NCI-H128 (cell line): Measurements from ENCODE around the gene ATG14.

Experiments used
- DNase-seq: peaks from one replicate; lab custom pipeline; 2025; ENCODE audit not compliant: unreplicated experiment; lab: John Stamatoyannopoulos, UW

ATG14 gene

DNA sequence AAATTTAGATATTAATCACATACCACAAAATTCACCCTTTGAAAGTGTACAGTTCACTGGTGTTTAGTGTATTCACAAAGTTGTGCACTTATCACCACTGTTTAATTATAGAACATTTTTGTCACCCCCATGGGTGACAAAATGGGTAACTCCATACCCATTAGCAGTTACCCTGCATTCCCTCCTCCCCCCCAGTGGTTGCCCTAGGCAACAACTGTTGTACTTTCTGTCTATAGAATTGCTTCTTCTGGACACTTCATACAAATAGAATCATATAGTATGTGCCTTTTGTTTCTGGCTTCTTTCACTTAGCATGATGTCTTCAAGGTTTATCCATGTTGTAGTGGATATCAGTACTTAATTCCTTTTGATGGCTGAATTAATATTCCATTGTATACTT, 87.7 kb downstream of the ATG14 start:
- no peak for DNase-seq

DNA sequence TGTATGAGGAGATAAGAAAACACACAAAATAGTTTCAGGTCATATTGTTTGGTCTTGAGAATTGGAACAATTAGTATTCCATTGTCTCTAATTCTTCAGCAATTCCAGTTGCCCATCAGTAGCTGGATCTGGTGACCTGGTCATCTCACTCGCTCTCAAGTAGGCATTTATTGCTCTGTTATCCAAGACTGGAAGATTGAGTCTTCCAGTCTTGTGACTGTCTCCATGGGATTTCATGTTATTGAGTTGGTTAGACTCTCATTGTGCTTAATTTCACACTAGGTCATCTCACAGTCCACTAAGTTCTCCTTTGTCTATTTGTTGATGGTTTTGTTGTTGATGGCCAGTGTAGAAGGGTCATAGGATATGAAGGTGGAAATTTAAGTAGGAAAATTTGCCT, 92.9 kb downstream of the ATG14 start:
- DNase-seq: no peak

DNA sequence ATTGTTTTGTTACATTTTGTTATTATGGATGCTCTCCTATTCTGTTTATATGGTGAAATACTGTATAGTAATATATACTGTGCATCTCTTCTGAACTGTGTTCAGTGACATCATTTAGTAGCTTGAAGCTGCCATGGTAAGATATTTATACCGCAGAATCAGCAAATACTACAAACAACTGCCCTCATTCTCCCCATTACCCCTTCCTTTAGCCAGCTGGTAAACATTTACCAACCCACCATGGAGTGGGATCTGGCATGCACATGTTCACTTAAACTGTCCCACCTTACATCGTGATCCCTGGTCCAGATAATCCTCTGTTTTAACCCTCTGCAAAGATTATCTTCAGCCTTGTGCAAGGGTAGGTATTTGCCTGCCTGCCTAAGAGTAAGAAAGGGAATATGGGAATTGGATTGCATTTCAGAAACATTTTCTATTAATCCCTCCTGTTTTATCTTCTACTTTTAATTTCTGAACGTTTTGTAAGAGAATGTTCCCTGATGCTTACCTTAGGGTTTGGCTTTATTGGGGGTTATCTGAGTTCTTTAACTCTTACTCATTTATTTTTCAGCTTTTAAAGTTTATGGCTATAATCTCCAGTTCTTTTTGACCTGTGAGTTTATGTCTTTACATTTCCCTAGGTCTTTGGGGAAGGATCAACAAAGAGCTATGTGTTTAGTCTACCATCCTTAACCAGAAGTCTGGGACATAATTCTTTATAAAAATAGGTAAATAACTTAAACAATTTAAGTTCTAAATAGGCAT, 93.9 kb downstream of the ATG14 start:
- no peak for DNase-seq

DNA sequence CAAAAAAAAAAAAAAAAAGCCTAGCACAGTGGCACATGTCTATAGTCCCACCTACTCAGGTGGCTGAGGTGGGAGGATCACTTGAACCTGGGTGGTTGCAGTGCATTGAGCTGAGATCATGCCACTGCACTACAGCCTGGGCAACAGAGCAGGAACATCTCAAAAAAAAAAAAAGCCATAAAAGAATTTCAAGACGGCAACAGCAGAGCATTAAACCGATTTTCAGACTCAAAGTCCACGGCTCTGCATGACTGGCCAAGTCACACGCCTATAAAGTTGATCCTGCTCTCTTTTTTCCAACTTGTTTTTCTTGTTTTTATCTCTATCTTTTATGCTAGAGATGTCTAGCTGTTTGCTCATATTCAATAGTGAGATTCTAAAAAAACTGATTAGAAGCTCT, 95.1 kb downstream of the ATG14 start:
- DNase-seq: no peak
